Parathyroid adenoma (tissue), 2 donors: ENCODE data around the gene PLG.
"Not testable (repeated sequence)": the region's sequence is repeated elsewhere in the genome, so short reads cannot be mapped to it uniquely, and the experiment has no call there.

Source experiments
- H2AFZ ChIP-seq: fragments of 300-600 bp; sonication (generic); one replicate; pipeline ENCODE4 v1.7.0; 2017; ENCODE audit warnings: antibody characterized with exemption, mild to moderate bottlenecking
- H3K27ac ChIP-seq: fragments of 300-600 bp; sonication (generic); one replicate; pipeline ENCODE4 v1.7.0; 2017
- H3K27me3 ChIP-seq: fragments of 300-600 bp; sonication (generic); one replicate; pipeline ENCODE4 v1.7.0; 2017; ENCODE audit warnings: low read length; ENCODE audit not compliant: control insufficient read depth, insufficient read depth
- H3K36me3 ChIP-seq: fragments of 300-600 bp; sonication (generic); one replicate; pipeline ENCODE4 v1.7.0; 2017; ENCODE audit warnings: low read length; ENCODE audit not compliant: control insufficient read depth, insufficient read depth
- H3K4me1 ChIP-seq: fragments of 300-600 bp; sonication (generic); one replicate; pipeline ENCODE4 v1.7.0; 2017; ENCODE audit warnings: control low read depth
- H3K4me2 ChIP-seq: fragments of 300-600 bp; sonication (generic); one replicate; pipeline ENCODE4 v1.7.0; 2017; ENCODE audit warnings: low read length
- H3K4me3 ChIP-seq: fragments of 300-600 bp; sonication (generic); one replicate; pipeline ENCODE4 v1.7.0; 2017; ENCODE audit warnings: low read depth, low read length
- H3K79me2 ChIP-seq: fragments of 300-600 bp; sonication (generic); one replicate; pipeline ENCODE4 v1.7.0; 2017; ENCODE audit warnings: control low read depth
- H3K9ac ChIP-seq: fragments of 300-600 bp; sonication (generic); one replicate; pipeline ENCODE4 v1.7.0; 2017; ENCODE audit warnings: mild to moderate bottlenecking
- H3K9me3 ChIP-seq: fragments of 300-600 bp; sonication (generic); one replicate; pipeline ENCODE4 v1.7.0; 2017; ENCODE audit warnings: low read length; ENCODE audit not compliant: control insufficient read depth
- TF ChIP-seq, protein P1 (sequence below): fragments of 300-600 bp; sonication (generic); IDR thresholded peaks from one replicate; pipeline ENCODE4 v1.7.0; 2017; ENCODE audit warnings: antibody characterized with exemption, mild to moderate bottlenecking
- donor health status: primary hyperparathyroidism.

PLG gene

DNA sequence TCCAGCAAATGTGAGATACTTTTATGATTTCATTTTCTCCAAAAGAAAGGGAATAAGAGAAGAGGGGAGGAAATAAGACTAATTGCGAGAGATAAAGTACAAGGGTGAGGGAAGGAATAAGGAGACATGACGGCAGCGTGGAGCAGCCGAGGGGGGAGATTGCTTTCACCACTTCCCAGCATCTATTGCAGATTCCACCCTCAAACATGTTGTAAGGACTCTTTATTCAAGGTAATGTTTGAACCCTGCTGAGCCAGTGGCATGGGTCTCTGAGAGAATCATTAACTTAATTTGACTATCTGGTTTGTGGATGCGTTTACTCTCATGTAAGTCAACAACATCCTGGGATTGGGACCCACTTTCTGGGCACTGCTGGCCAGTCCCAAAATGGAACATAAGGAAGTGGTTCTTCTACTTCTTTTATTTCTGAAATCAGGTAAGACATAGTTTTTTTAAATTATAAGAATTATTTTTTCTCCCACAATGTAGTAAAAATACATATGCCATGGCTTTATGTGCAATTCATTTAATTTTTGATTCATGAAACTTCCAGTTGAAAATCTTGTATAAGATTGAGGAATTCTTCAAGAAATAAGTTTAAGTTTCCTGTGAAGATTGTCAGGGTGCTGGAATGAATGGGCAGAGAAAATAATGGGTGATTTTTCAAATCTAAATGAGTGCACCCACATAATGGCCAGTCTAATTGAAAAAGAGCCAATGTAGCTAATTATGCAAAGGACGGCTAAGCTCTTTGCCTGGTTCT, at the start of gene PLG:
PLG (plus strand) TSS at position 327 of the 763 bp plus-strand sequence; CDS start at position 388, 61 bp downstream.
- H3K36me3 ChIP-seq, H3K4me3 ChIP-seq: not testable (repeated sequence)

DNA sequence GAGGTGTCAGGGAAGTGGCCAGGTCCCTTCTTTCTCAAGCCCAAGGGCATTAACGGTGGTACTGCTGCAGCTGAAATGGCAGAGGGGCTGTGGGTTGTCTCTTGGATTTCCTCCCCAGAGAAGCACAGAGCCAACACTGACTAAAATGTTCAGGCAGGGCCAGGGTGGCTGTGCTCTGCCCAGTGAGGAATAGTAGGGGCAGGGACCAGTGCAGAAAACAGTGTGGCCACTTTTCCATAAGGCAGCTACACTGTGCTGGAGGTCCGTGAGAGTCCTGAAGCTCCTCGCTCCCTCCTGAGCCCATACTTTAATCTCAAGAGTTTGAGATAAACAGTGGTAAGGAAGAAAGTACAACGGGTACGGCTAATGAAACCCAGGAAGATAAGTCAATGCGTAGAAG, 42.5 kb upstream of the PLG start:
- no peak overlapping the region for H2AFZ ChIP-seq
- no peaks in the 10 kb centered on the region for H3K9me3 ChIP-seq
- no peak overlapping the region for H3K9ac ChIP-seq
- H3K27me3 ChIP-seq = no peaks in the 10 kb centered on the region
- no peak overlapping the region for H3K4me2 ChIP-seq
- no peak overlapping the region for H3K4me3 ChIP-seq
- TF ChIP-seq, protein P1, sequence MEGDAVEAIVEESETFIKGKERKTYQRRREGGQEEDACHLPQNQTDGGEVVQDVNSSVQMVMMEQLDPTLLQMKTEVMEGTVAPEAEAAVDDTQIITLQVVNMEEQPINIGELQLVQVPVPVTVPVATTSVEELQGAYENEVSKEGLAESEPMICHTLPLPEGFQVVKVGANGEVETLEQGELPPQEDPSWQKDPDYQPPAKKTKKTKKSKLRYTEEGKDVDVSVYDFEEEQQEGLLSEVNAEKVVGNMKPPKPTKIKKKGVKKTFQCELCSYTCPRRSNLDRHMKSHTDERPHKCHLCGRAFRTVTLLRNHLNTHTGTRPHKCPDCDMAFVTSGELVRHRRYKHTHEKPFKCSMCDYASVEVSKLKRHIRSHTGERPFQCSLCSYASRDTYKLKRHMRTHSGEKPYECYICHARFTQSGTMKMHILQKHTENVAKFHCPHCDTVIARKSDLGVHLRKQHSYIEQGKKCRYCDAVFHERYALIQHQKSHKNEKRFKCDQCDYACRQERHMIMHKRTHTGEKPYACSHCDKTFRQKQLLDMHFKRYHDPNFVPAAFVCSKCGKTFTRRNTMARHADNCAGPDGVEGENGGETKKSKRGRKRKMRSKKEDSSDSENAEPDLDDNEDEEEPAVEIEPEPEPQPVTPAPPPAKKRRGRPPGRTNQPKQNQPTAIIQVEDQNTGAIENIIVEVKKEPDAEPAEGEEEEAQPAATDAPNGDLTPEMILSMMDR = no peak
- H3K36me3 ChIP-seq = no peaks in the 10 kb centered on the region
- no peak overlapping the region for H3K27ac ChIP-seq
- no peaks in the 10 kb centered on the region for H3K4me1 ChIP-seq
- H3K79me2 ChIP-seq = no peaks in the 10 kb centered on the region

More for the DNA sequence above, at the start of gene PLG:
- not testable (repeated sequence) for H3K79me2 ChIP-seq, H3K4me1 ChIP-seq, H2AFZ ChIP-seq, H3K4me2 ChIP-seq, H3K27ac ChIP-seq, H3K27me3 ChIP-seq, H3K9ac ChIP-seq, H3K9me3 ChIP-seq

DNA sequence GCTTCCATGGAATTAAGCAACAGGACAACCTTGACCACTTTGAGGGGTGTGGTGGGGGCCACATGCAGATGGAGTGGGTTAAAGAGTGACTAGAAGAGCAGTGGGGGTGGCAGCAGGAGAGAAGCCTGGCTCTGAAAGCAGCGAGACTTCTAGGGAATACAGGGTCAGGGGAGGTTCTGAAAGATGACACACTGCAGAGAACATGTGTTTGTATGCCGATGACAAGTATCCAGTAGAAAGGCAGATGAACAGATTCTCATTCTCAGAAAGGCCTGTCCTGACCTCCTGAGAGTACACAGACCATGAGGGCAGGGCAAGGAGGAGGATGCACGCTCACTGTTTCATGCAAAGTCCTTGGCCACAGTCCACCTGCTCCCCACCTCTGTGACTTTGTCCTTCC, 40.8 kb upstream of the PLG start:
- Histone ChIP-seq H3K27ac (no peak overlapping the region), H3K79me2 (no peaks in the 10 kb centered on the region), H3K4me1 (no peaks in the 10 kb centered on the region), H3K36me3 (no peaks in the 10 kb centered on the region), H3K9me3 (no peaks in the 10 kb centered on the region), H3K9ac (no peak overlapping the region), H3K4me2 (no peak overlapping the region), H3K27me3 (no peaks in the 10 kb centered on the region), H2AFZ (no peak overlapping the region), H3K4me3 (no peak overlapping the region)
- TF ChIP-seq, protein P1 = no peak

DNA sequence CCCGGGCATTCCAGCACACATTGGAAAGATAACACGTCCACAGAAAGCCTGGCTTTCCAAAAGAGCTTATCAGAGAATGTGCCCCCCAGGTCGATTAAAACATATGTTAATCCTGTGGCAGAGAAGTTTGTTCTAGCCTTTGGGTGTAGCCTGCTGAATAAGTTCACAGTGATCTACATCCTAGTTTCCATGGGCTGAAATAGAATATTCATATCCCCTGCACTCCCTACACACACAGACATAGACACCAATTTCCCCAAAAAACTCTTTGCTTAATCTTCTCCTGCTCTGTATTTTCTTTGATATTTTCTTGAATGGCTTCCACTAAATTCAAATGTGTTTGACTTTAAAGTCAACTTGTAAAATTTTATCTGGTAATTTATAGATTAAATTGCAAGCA, 39.6 kb upstream of the PLG start:
- Histone ChIP-seq H3K79me2 (no peaks in the 10 kb centered on the region), H3K27ac (no peak overlapping the region), H3K36me3 (no peaks in the 10 kb centered on the region), H3K4me2 (no peak overlapping the region), H3K9ac (no peak overlapping the region), H3K27me3 (no peaks in the 10 kb centered on the region), H3K4me1 (no peaks in the 10 kb centered on the region), H3K4me3 (no peak overlapping the region), H2AFZ (no peak overlapping the region), H3K9me3 (no peaks in the 10 kb centered on the region)
- TF ChIP-seq, protein P1 = no peak

DNA sequence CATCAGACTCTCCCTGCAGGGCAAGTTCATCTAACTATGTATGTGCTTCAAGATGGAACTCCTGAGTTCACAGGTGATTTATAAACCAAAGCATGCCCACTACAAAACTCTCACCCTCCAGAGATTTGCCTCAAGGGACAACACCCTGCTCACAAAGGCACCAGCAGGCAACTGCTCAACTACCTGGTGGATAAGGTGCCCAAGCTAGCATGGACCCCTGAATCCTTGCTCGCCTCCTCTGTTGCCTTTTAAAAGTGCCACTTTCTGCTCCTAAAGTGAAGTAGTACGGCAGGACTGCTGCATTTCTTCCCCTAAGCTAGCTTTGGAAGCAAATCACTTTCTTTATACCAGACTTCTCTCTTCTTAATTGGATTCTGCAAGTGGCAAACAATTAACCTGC, 39.2 kb upstream of the PLG start:
- Histone ChIP-seq H3K9ac (no peak overlapping the region), H3K4me2 (no peak overlapping the region), H3K36me3 (no peaks in the 10 kb centered on the region), H3K4me1 (no peaks in the 10 kb centered on the region), H3K9me3 (no peaks in the 10 kb centered on the region), H3K27ac (no peak overlapping the region), H2AFZ (no peak overlapping the region), H3K4me3 (no peak overlapping the region), H3K27me3 (no peaks in the 10 kb centered on the region), H3K79me2 (no peaks in the 10 kb centered on the region)
- TF ChIP-seq, protein P1 = no peak

DNA sequence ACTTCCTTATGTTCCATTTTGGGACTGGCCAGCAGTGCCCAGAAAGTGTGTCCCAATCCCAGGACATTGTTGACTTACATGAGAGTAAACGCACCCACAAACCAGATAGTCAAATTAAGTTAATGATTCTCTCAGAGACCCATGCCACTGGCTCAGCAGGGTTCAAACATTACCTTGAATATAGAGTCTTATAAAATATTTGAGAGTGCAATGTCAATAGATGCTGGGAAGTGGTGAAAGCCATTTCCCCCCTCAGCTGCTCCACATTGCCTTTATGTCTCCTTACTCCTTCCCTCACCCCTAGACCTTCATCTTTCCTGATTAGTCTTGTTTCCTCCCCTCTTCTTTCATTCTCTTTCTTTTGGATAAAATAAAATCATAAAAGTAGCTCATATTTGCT, 37.8 kb upstream of the PLG start, which contains the start of gene LPA:
LPA (minus strand) TSS at position 78 of the 400 bp plus-strand sequence; CDS start at position 17, 61 bp downstream.
- H3K4me2 ChIP-seq, H3K27me3 ChIP-seq, H2AFZ ChIP-seq, H3K9ac ChIP-seq, H3K36me3 ChIP-seq, H3K4me1 ChIP-seq, H3K79me2 ChIP-seq, H3K27ac ChIP-seq, H3K4me3 ChIP-seq, H3K9me3 ChIP-seq: not testable (repeated sequence)
